Testis (tissue), 3 donors: Measurements from ENCODE around the gene HLF. TPM values are rescaled to one million over a fixed set of nuclear protein-coding genes. Genes with fewer than 3 reads are reported as not detected.

Experiments used
- DNase-seq: peaks from one replicate; pipeline ENCODE4 v3.0.0-alpha.2; 2019
- H3K27ac ChIP-seq, 2 donors: fragments of 200-600 bp; sonication (generic); one replicate each; pipeline ENCODE4 v1.5.1; 2019
- H3K27me3 ChIP-seq: fragments of 200-600 bp; sonication (generic); one replicate; pipeline ENCODE4 v1.5.1; 2019
- H3K36me3 ChIP-seq: fragments of 200-600 bp; sonication (generic); one replicate; pipeline ENCODE4 v1.5.1; 2017; ENCODE audit warnings: low read depth; ENCODE audit errors: missing control alignments
- H3K4me1 ChIP-seq: fragments of 200-600 bp; sonication (generic); one replicate; pipeline ENCODE4 v1.5.1; 2019
- H3K4me3 ChIP-seq, 2 donors: fragments of 200-600 bp; sonication (generic); one replicate each; pipeline ENCODE4 v1.5.1; 2017 to 2019
- H3K9me3 ChIP-seq: fragments of 200-600 bp; sonication (generic); one replicate; pipeline ENCODE4 v1.5.1; 2017
- CTCF ChIP-seq, 3 experiments: fragments of 450-650 bp in 2 of 3; fragments of 200-600 bp in 1 of 3; sonication (generic) in 1 of 3; IDR thresholded peaks; one replicate each; pipeline ENCODE4 v1.5.1; 2016 to 2019; ENCODE audit warnings: antibody characterized with exemption in 3 of 3, mild to moderate bottlenecking in 2 of 3, moderate library complexity in 1 of 3
- POLR2A ChIP-seq: fragments of 450-650 bp; IDR thresholded peaks from one replicate; pipeline ENCODE4 v1.6.1; 2017; ENCODE audit warnings: antibody characterized with exemption, mild to moderate bottlenecking, moderate library complexity
- WGBS, 2 donors: methylation state at CpG; one replicate each; pipeline ENCODE4 v1.1.5; 2018; 5-methylcytosine and 5-hydroxymethylcytosine counted together
- intact Hi-C: fragments of 100-400 bp; cut with DNase I; formaldehyde crosslinking; loops from one replicate; pipeline ENCODE4 v1.15.1; 2023; ENCODE audit warnings: low total_unique reads
- polyA plus RNA-seq: library from polyadenylated mRNA; stranded (reverse); fragments of 350-450 nt; fragmentation: Illumina TruSeq; extraction: RNeasy Lipid Tissue Mini Kit (QIAGEN cat#74804); gene quantifications from one replicate; pipeline ENCODE4 v1.2.3, GENCODE V29; 2014; ENCODE audit warnings: low read depth, low replicate concordance; ENCODE audit not compliant: insufficient read depth
- total RNA-seq, 2 donors: library from RNA; depleted of rRNA; stranded (reverse); fragments of >200 nt; gene quantifications; one replicate each; pipeline ENCODE4 v1.2.3, GENCODE V29; 2016

Gene HLF
- total and polyA plus RNA-seq, 3 donors from 2014 or later: 7.0 to 23.4 (median 14.5) TPM

GRCh38 chr17:55219934-55220333, 44.8 kb upstream of the HLF start:
- TF ChIP-seq CTCF (IDR thresholded peaks at IDR 0.05): no peak
- no peak for TF ChIP-seq POLR2A
- no peaks in the 10 kb centered on the region for H3K9me3 ChIP-seq
- H3K27ac ChIP-seq: no peak overlapping the region
- no peaks in the 10 kb centered on the region for H3K4me1 ChIP-seq
- DNase-seq: no peak
- intact Hi-C loops: no loop called here
- no peaks in the 10 kb centered on the region for H3K27me3 ChIP-seq
- H3K4me3 ChIP-seq: no peak overlapping the region
- 49 to 50% methylated on average over 3 of the region's 3 CpGs for WGBS, 2 donors
- H3K36me3 ChIP-seq: no peaks in the 10 kb centered on the region

GRCh38 chr17:55223524-55223923, 41.2 kb upstream of the HLF start:
- intact Hi-C loops: no loop called here
- 80 to 85% methylated on average over 3 of the region's 3 CpGs for whole genome bisulfite sequencing, 2 donors

GRCh38 chr17:55224746-55225145, 40.0 kb upstream of the HLF start:
- intact Hi-C loops: no loop called here
- no peak overlapping the region for H3K4me3 ChIP-seq
- no peaks in the 10 kb centered on the region for H3K4me1 ChIP-seq
- no peaks in the 10 kb centered on the region for H3K27me3 ChIP-seq
- no peak overlapping the region for H3K27ac ChIP-seq
- no peaks in the 10 kb centered on the region for H3K9me3 ChIP-seq
- no peak for DNase-seq
- WGBS, 2 donors: 49 to 65% methylated on average over 2 of the region's 2 CpGs
- TF ChIP-seq POLR2A: no peak
- H3K36me3 ChIP-seq: no peaks in the 10 kb centered on the region

More at GRCh38 chr17:55223524-55223923, 41.2 kb upstream of the HLF start:
- no peaks in the 10 kb centered on the region for H3K36me3 ChIP-seq
- no peaks in the 10 kb centered on the region for H3K9me3 ChIP-seq
- H3K4me3 ChIP-seq: no peak overlapping the region
- H3K27me3 ChIP-seq: no peaks in the 10 kb centered on the region
- no peak overlapping the region for H3K27ac ChIP-seq
- no peak for DNase-seq
- TF ChIP-seq CTCF (IDR thresholded peaks at IDR 0.05) (no peak), POLR2A (no peak)
- no peaks in the 10 kb centered on the region for H3K4me1 ChIP-seq

- TF ChIP-seq CTCF (IDR thresholded peaks at IDR 0.05) (no peak), POLR2A (no peak)
- no peaks in the 10 kb centered on the region for H3K9me3 ChIP-seq
- no peak overlapping the region for H3K27ac ChIP-seq
- DNase-seq: no peak
- 95% methylated on average over 5 of the region's 5 CpGs for WGBS, 2 donors
- no peak overlapping the region for H3K4me3 ChIP-seq
- intact Hi-C loops: no loop called here
- H3K27me3 ChIP-seq: no peaks in the 10 kb centered on the region
- no peaks in the 10 kb centered on the region for H3K4me1 ChIP-seq
- no peaks in the 10 kb centered on the region for H3K36me3 ChIP-seq
These were observed 39.5 kb upstream of the HLF start for GRCh38 chr17:55225237-55225636.

- intact Hi-C loops: no loop called here
- DNase-seq: no peak
- TF ChIP-seq POLR2A: no peak
- no peak for TF ChIP-seq CTCF (IDR thresholded peaks at IDR 0.05)
- Histone ChIP-seq H3K4me1 (no peaks in the 10 kb centered on the region), H3K27me3 (no peaks in the 10 kb centered on the region), H3K4me3 (no peak overlapping the region), H3K9me3 (no peaks in the 10 kb centered on the region), H3K27ac (no peak overlapping the region), H3K36me3 (no peaks in the 10 kb centered on the region)
- WGBS, 2 donors: 87 to 92% methylated on average over 6 of the region's 6 CpGs
These were observed 36.0 kb upstream of the HLF start for GRCh38 chr17:55228683-55229192.
